IMR-90 (cell line): ENCODE measurements around the gene PLOD1. TPM values are rescaled to one million over a fixed set of nuclear protein-coding genes. Genes with fewer than 3 reads are reported as not detected.

Experiments
- ATAC-seq: fragments of 200-7000 bp; cut with Tn5 transposase; 2 replicates; pipeline ENCODE4 v1.9.1; 2020; ENCODE audit warnings: low read depth, mild to moderate bottlenecking, moderate library complexity
- BruUV-seq: library from RNA; stranded (reverse); fragments of 400-500 nt; replicated peaks from 2 replicates; lab custom pipeline; 2021; lab: Mats Ljungman, UMichigan
- CTCF ChIA-PET: fragments of 300-600 bp; formaldehyde crosslinking; extraction: SDS; loops from one replicate; lab custom pipeline; 2021; ENCODE audit warnings: antibody characterized with exemption; lab: Yijun Ruan, JAX
- POLR2A ChIA-PET: fragments of 300-600 bp; sonication (Branson Sonifier 250); formaldehyde crosslinking; loops from one replicate; lab custom pipeline; 2022; ENCODE audit warnings: antibody characterized with exemption; ENCODE audit not compliant: unreplicated experiment; lab: Charles Lee
- DNase-seq: peaks from one replicate; pipeline ENCODE4 v3.0.0; 2013
- H2AFZ ChIP-seq: replicated peaks from 2 replicates; pipeline ENCODE3; 2013; ENCODE audit warnings: low read length, mild to moderate bottlenecking; ENCODE audit not compliant: poor library complexity
- H2AK5ac ChIP-seq: 2 replicates; pipeline ENCODE4 v1.6.1; 2013; ENCODE audit warnings: low read depth, low read length, inconsistent platforms
- H2AK9ac ChIP-seq: replicated peaks from 2 replicates; pipeline ENCODE3; 2013; ENCODE audit warnings: mild to moderate bottlenecking, low read depth, low read length, moderate library complexity; ENCODE audit not compliant: poor library complexity
- H2BK120ac ChIP-seq: 2 replicates; pipeline ENCODE4 v1.6.1; 2013; ENCODE audit warnings: low read depth, low read length, inconsistent platforms
- H2BK15ac ChIP-seq: 3 replicates; pipeline ENCODE4 v1.6.1; 2013; ENCODE audit warnings: low read depth, low read length, inconsistent platforms
- H2BK20ac ChIP-seq: 2 replicates; pipeline ENCODE4 v1.6.1; 2013; ENCODE audit warnings: low read depth, mild to moderate bottlenecking, inconsistent platforms, low read length, moderate library complexity
- H2BK5ac ChIP-seq: 2 replicates; pipeline ENCODE4 v1.6.1; 2013; ENCODE audit warnings: mild to moderate bottlenecking, low read depth, low read length, inconsistent platforms; ENCODE audit not compliant: poor library complexity, severe bottlenecking
- H3K14ac ChIP-seq: replicated peaks from 2 replicates; pipeline ENCODE4 v1.6.1; 2013; ENCODE audit warnings: low read depth, low read length, inconsistent platforms
- H3K18ac ChIP-seq: 2 replicates; pipeline ENCODE4 v1.6.1; 2013; ENCODE audit warnings: low read depth, low read length, control low read depth
- H3K23ac ChIP-seq: 2 replicates; pipeline ENCODE4 v1.6.1; 2013; ENCODE audit warnings: low read depth, low read length, inconsistent platforms
- H3K27ac ChIP-seq: 2 replicates; pipeline ENCODE4 v1.5.1; 2013; ENCODE audit warnings: mild to moderate bottlenecking, control low read depth, low read length; ENCODE audit not compliant: insufficient read depth
- H3K27me3 ChIP-seq: 2 replicates; pipeline ENCODE4 v1.6.1; 2013; ENCODE audit warnings: low read length; ENCODE audit not compliant: control insufficient read depth, insufficient read depth
- H3K36me3 ChIP-seq: 2 replicates; pipeline ENCODE4 v1.6.1; 2013; ENCODE audit warnings: low read length, mixed read lengths; ENCODE audit not compliant: control insufficient read depth, insufficient read depth
- H3K4ac ChIP-seq: 2 replicates; pipeline ENCODE4 v1.6.1; 2013; ENCODE audit warnings: low read depth, low read length, inconsistent platforms
- H3K4me1 ChIP-seq: 2 replicates; pipeline ENCODE4 v1.6.1; 2013; ENCODE audit warnings: low read length, mixed read lengths; ENCODE audit not compliant: control insufficient read depth, insufficient read depth
- H3K4me2 ChIP-seq: 2 replicates; pipeline ENCODE4 v1.6.1; 2013; ENCODE audit warnings: low read depth, mild to moderate bottlenecking, control low read depth, low read length, moderate library complexity
- H3K4me3 ChIP-seq: 2 replicates; pipeline ENCODE4 v1.5.1; 2013; ENCODE audit warnings: low read depth, mild to moderate bottlenecking, control low read depth, low read length, moderate library complexity; ENCODE audit not compliant: insufficient read depth
- H3K56ac ChIP-seq: 2 replicates; pipeline ENCODE4 v1.6.1; 2013; ENCODE audit warnings: low read length, inconsistent platforms; ENCODE audit not compliant: insufficient read depth; ENCODE audit errors: extremely low read depth
- H3K79me1 ChIP-seq, 2 experiments: 2 replicates each; pipeline ENCODE4 v1.6.1; 2013; ENCODE audit warnings: low read length in 2 of 2, inconsistent platforms in 1 of 2, low read depth in 1 of 2
- H3K9ac ChIP-seq: 2 replicates; pipeline ENCODE4 v1.6.1; 2013; ENCODE audit warnings: low read depth, low read length, control low read depth
- H3K9me1 ChIP-seq: 2 replicates; pipeline ENCODE4 v1.6.1; 2013; ENCODE audit warnings: low read length, inconsistent platforms; ENCODE audit not compliant: insufficient read depth
- H3K9me3 ChIP-seq: 2 replicates; pipeline ENCODE4 v1.6.1; 2013; ENCODE audit warnings: low read length; ENCODE audit not compliant: control insufficient read depth, insufficient read depth
- H4K20me1 ChIP-seq: 2 replicates; pipeline ENCODE4 v1.6.1; 2013; ENCODE audit warnings: low read length, inconsistent platforms; ENCODE audit not compliant: insufficient read depth
- H4K5ac ChIP-seq: 2 replicates; pipeline ENCODE4 v1.6.1; 2013; ENCODE audit warnings: mild to moderate bottlenecking, low read depth, low read length, control low read depth
- H4K8ac ChIP-seq, 2 experiments: 2 replicates each; pipeline ENCODE4 v1.6.1; 2013; ENCODE audit warnings: low read depth in 2 of 2, low read length in 2 of 2, control low read depth in 1 of 2, inconsistent platforms in 1 of 2
- H4K91ac ChIP-seq: 2 replicates; pipeline ENCODE4 v1.6.1; 2013; ENCODE audit warnings: low read depth, low read length, inconsistent platforms; ENCODE audit not compliant: insufficient read depth
- CEBPB ChIP-seq: IDR thresholded peaks from 2 replicates; pipeline ENCODE4 v1.6.1; 2012; ENCODE audit warnings: low read depth, low read length, improper control_type of control experiment
- CHD1 ChIP-seq: IDR thresholded peaks from 2 replicates; pipeline ENCODE4 v1.6.1; 2012; ENCODE audit warnings: low read depth, low read length, improper control_type of control experiment
- MAZ ChIP-seq: IDR thresholded peaks from 2 replicates; pipeline ENCODE4 v1.6.1; 2012; ENCODE audit warnings: low read depth, mild to moderate bottlenecking, low read length, improper control_type of control experiment, moderate library complexity, borderline replicate concordance
- MXI1 ChIP-seq: IDR thresholded peaks from 2 replicates; pipeline ENCODE4 v1.6.1; 2012; ENCODE audit warnings: low read depth, mild to moderate bottlenecking, low read length, moderate library complexity, borderline replicate concordance
- POLR2A ChIP-seq: IDR thresholded peaks from 2 replicates; pipeline ENCODE4 v1.6.1; 2012; ENCODE audit warnings: mild to moderate bottlenecking, low read depth, low read length
- RAD21 ChIP-seq: IDR thresholded peaks from 2 replicates; pipeline ENCODE4 v1.6.1; 2012; ENCODE audit warnings: low read length, improper control_type of control experiment
- RCOR1 ChIP-seq: IDR thresholded peaks from 2 replicates; pipeline ENCODE4 v1.6.1; 2012; ENCODE audit warnings: mild to moderate bottlenecking, low read length, improper control_type of control experiment; ENCODE audit not compliant: insufficient replicate concordance
- RFX5 ChIP-seq: IDR thresholded peaks from 2 replicates; pipeline ENCODE4 v1.8.0; 2012; ENCODE audit warnings: low read depth, mild to moderate bottlenecking, low read length, moderate library complexity
- SMC3 ChIP-seq: fragments of 150-350 bp; IDR thresholded peaks from 2 replicates; pipeline ENCODE4 v1.6.1; 2016; ENCODE audit warnings: low read depth, mild to moderate bottlenecking, antibody characterized with exemption, low read length, moderate library complexity
- WGBS, 2 experiments: methylation state at CpG; one replicate each; pipeline versions ENCODE4 v1.1.5 to v1.1.7; 2013; ENCODE audit warnings: missing lambda C conversion rate in 2 of 2; ENCODE audit not compliant: insufficient read length in 1 of 2; ENCODE audit errors: extremely low coverage in 2 of 2; 5-methylcytosine and 5-hydroxymethylcytosine counted together
- dilution Hi-C: fragments of 300-500 bp; cut with HindIII; formaldehyde crosslinking; loops from one replicate; pipeline ENCODE4 v1.14.3; 2018; ENCODE audit warnings: low sequenced_read_pairs; ENCODE audit not compliant: unreplicated experiment
- in situ Hi-C: fragments of 300-500 bp; cut with MboI; formaldehyde crosslinking; loops from 3 replicates; pipeline ENCODE4 v1.14.3; 2019; ENCODE audit warnings: low sequenced_read_pairs, inconsistent platforms, mixed read lengths
- intact Hi-C: fragments of 100-400 bp; cut with micrococcal nuclease; formaldehyde crosslinking; loops from 2 replicates; pipeline ENCODE4 v1.10.0; 2022
- polyA plus RNA-seq, 3 experiments: library from polyadenylated mRNA; depleted of rRNA; stranded (reverse); fragments of >200 nt; gene quantifications; 2 replicates each; pipeline ENCODE4 v1.2.3, GENCODE V29; 2012; ENCODE audit warnings: low replicate concordance in 1 of 3
- total RNA-seq: library from RNA; depleted of rRNA; stranded (reverse); fragments of >200 nt; gene quantifications from 2 replicates; pipeline ENCODE4 v1.2.3, GENCODE V29; 2012
- TF ChIP-seq, protein P1 (sequence below): fragments of 150-350 bp; IDR thresholded peaks from 2 replicates; pipeline ENCODE4 v1.6.1; 2016; ENCODE audit warnings: low read depth, mild to moderate bottlenecking, low read length, moderate library complexity, borderline replicate concordance
- TF ChIP-seq, protein P2 (sequence below): fragments of 150-350 bp; IDR thresholded peaks from 2 replicates; pipeline ENCODE4 v1.6.1; 2017; ENCODE audit warnings: mild to moderate bottlenecking, antibody characterized with exemption, low read length, low read depth
- TF ChIP-seq, protein P3 (sequence below): conservative IDR thresholded peaks from 2 replicates; pipeline ENCODE4 v1.5.1; 2012; ENCODE audit warnings: mild to moderate bottlenecking, low read depth, low read length, improper control_type of control experiment

The PLOD1 gene
- total and polyA plus RNA-seq, 2 of the 4 experiments (the other 2 are of a cell fraction): 283 to 609 TPM

DNA sequence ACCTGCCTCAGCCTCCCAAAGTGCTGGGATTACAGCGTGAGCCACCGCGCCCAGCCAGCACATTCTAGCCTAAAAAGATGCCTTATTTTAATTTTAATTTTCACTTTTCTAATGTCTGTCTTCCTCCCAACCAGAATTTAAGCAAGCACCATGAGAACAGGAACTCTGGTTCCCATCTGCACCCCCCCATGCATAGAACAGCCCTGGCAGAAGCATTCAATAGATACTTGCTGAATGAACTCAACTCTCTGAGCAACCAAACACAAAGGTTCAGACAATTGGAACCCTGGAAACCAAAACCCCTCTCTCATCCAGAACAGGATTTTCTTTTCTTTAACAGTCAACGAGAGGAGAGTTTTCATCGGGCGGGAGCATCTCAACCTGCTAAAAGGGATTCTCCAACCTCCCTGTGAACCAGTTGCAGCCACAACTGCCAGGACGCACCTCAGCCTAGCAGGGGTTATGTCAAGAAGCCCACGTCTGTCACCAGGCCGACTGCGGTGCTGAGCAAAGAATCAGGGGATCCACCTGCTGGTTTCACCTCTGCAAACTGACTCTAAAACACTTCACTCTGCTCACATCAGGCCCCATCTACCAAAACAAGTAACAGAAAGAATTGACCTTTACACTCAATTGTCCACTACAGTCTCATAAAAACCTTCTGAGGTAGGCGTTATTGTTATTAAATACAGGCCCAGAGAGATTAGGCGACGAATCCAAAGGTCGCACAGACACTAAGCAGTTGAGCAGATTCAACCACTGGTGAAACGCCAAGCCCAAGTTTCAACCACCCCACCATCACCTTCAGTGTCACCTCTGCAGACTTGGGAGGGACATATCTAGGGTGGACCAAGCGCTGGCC is 10.0 kb upstream of the PLOD1 start:
- Histone ChIP-seq H3K27me3 (no peaks in the 10 kb centered on the region), H2BK15ac (no peak overlapping the region), H3K79me1 (peaks cover 6 to 40% of the 10 kb centered on the region in 2 experiments), H4K91ac (no peak overlapping the region), H3K4ac (no peak overlapping the region), H3K9ac (peak overlapping the region; percentile 20; the same call in 1 of the 2 replicates), H3K27ac (no peak overlapping the region; the same call in 1 of the 2 replicates), H3K4me1 (peaks cover 12% of the 10 kb centered on the region), H3K4me2 (peak overlapping the region; percentile 89), H2AK9ac (no peak overlapping the region), H2AK5ac (no peak overlapping the region), H2BK20ac (no peak overlapping the region), H2BK5ac (no peak overlapping the region), H2BK120ac (no peak overlapping the region), H3K18ac (no peak overlapping the region), H4K8ac (no peak overlapping the region), H3K9me1 (peaks cover 9% of the 10 kb centered on the region), H3K23ac (peak overlapping the region; percentile 29; the same call in 1 of the 2 replicates), H3K56ac (no peak overlapping the region), H3K9me3 (no peaks in the 10 kb centered on the region), H3K36me3 (peaks cover 29% of the 10 kb centered on the region), H4K20me1 (peaks cover 39% of the 10 kb centered on the region), H2AFZ (no peak overlapping the region), H4K5ac (no peak overlapping the region), H3K14ac (no peak overlapping the region), H3K4me3 (peak overlapping the region; percentile 68)
- in situ Hi-C loops (no loop called here), dilution Hi-C loops (no loop called here), intact Hi-C loops (no loop called here)
- BruUV-seq: no TSS peak
- ATAC-seq: no peak
- TF ChIP-seq POLR2A: no peak
- TF ChIP-seq, protein P1, sequence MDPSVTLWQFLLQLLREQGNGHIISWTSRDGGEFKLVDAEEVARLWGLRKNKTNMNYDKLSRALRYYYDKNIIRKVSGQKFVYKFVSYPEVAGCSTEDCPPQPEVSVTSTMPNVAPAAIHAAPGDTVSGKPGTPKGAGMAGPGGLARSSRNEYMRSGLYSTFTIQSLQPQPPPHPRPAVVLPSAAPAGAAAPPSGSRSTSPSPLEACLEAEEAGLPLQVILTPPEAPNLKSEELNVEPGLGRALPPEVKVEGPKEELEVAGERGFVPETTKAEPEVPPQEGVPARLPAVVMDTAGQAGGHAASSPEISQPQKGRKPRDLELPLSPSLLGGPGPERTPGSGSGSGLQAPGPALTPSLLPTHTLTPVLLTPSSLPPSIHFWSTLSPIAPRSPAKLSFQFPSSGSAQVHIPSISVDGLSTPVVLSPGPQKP: no peak
- TF ChIP-seq MXI1: no peak
- no peak for TF ChIP-seq CHD1
- no peak for TF ChIP-seq SMC3
- no peak for TF ChIP-seq RFX5
- TF ChIP-seq RAD21: no peak
- no peak for TF ChIP-seq CEBPB
- TF ChIP-seq, protein P2, sequence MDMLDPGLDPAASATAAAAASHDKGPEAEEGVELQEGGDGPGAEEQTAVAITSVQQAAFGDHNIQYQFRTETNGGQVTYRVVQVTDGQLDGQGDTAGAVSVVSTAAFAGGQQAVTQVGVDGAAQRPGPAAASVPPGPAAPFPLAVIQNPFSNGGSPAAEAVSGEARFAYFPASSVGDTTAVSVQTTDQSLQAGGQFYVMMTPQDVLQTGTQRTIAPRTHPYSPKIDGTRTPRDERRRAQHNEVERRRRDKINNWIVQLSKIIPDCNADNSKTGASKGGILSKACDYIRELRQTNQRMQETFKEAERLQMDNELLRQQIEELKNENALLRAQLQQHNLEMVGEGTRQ: no peak
- TF ChIP-seq, protein P3, sequence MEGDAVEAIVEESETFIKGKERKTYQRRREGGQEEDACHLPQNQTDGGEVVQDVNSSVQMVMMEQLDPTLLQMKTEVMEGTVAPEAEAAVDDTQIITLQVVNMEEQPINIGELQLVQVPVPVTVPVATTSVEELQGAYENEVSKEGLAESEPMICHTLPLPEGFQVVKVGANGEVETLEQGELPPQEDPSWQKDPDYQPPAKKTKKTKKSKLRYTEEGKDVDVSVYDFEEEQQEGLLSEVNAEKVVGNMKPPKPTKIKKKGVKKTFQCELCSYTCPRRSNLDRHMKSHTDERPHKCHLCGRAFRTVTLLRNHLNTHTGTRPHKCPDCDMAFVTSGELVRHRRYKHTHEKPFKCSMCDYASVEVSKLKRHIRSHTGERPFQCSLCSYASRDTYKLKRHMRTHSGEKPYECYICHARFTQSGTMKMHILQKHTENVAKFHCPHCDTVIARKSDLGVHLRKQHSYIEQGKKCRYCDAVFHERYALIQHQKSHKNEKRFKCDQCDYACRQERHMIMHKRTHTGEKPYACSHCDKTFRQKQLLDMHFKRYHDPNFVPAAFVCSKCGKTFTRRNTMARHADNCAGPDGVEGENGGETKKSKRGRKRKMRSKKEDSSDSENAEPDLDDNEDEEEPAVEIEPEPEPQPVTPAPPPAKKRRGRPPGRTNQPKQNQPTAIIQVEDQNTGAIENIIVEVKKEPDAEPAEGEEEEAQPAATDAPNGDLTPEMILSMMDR: no peak
- TF ChIP-seq MAZ: no peak
- TF ChIP-seq RCOR1: no peak
- DNase-seq: no peak
- WGBS, 2 experiments: 90% methylated on average over 4 of the region's 16 CpGs; no CpG with 5 or more reads in 1 of the 2 experiments
- ChIA-PET POLR2A (no interaction called here), CTCF (no interaction called here)
